HCT116 (cell line): ENCODE data around the gene DUSP6. TPM values are rescaled to one million over a fixed set of nuclear protein-coding genes. Genes with fewer than 3 reads are reported as not detected.

Experiments used
- ATAC-seq: fragments of 200-7000 bp; cut with Tn5 transposase; 2 replicates; pipeline ENCODE4 v1.9.1; 2020; ENCODE audit warnings: mild to moderate bottlenecking, moderate library complexity
- BruUV-seq: library from RNA; stranded (reverse); fragments of 400-500 nt; replicated peaks from 2 replicates; lab custom pipeline; 2021; lab: Mats Ljungman, UMichigan
- CTCF ChIA-PET: fragments of 300-600 bp; sonication (Branson Sonifier 250); formaldehyde crosslinking; loops from one replicate; lab custom pipeline; 2021; ENCODE audit warnings: antibody characterized with exemption; lab: Charles Lee
- POLR2A ChIA-PET: fragments of 300-600, 350-600 bp; sonication (Branson Sonifier 250); formaldehyde crosslinking; loops from one replicate; lab custom pipeline; 2021; ENCODE audit warnings: antibody characterized with exemption; lab: Charles Lee
- RAD21 ChIA-PET, 2 experiments: fragments of 300-600 bp; sonication (Branson Sonifier 250); formaldehyde crosslinking; loops; one replicate each; lab custom pipeline; 2023; ENCODE audit warnings: low total read pairs in 2 of 2; ENCODE audit not compliant: uncharacterized antibody in 2 of 2, unreplicated experiment in 2 of 2, low non-redundant PET in 1 of 2; lab: Charles Lee
- DNase-seq: peaks from one replicate; pipeline ENCODE4 v3.0.0-alpha.2; 2010; ENCODE audit warnings: low read depth, low spot score
- H2AFZ ChIP-seq: fragments of 200-600 bp; shearing (Covaris generic), sonication (generic); 2 replicates; pipeline ENCODE4 v1.6.1; 2017; ENCODE audit warnings: low read depth, mixed run types, mixed read lengths, antibody characterized with exemption, low read length; ENCODE audit not compliant: poor library complexity, severe bottlenecking
- H3K27ac ChIP-seq: 2 replicates; pipeline ENCODE4 v1.5.1; 2012; ENCODE audit warnings: low read depth, low read length
- H3K27me3 ChIP-seq: fragments of 200-600 bp; sonication (generic); 2 replicates; pipeline ENCODE4 v1.6.1; 2016; ENCODE audit warnings: mixed run types, low read length, mixed read lengths; ENCODE audit not compliant: insufficient read depth
- H3K36me3 ChIP-seq, 2 experiments: fragments of 200-500 bp in 1 of 2; fragments of 200-600 bp in 1 of 2; sonication (Bioruptor generic) in 1 of 2; sonication (generic) in 1 of 2; 2 replicates each; pipeline versions ENCODE4 v1.5.1 to v1.6.1; 2014 to 2016; ENCODE audit warnings: low read length in 2 of 2, inconsistent platforms in 1 of 2, mixed read lengths in 1 of 2, mixed run types in 1 of 2; ENCODE audit not compliant: insufficient read depth in 2 of 2, control insufficient read depth in 1 of 2
- H3K4me1 ChIP-seq, 2 experiments: fragments of 200-600 bp in 1 of 2; sonication (generic) in 1 of 2; 2 replicates each; pipeline versions ENCODE4 v1.5.1 to v1.6.1; 2012 to 2017; ENCODE audit warnings: low read length in 2 of 2, inconsistent platforms in 1 of 2, mild to moderate bottlenecking in 1 of 2, mixed read lengths in 1 of 2, mixed run types in 1 of 2, moderate library complexity in 1 of 2; ENCODE audit not compliant: insufficient read depth in 2 of 2, control insufficient read depth in 1 of 2
- H3K4me2 ChIP-seq: fragments of 200-600 bp; sonication (generic); 2 replicates; pipeline ENCODE4 v1.6.1; 2017; ENCODE audit warnings: mixed run types, low read length, mixed read lengths
- H3K4me3 ChIP-seq, 2 experiments: fragments of 200-600 bp in 1 of 2; sonication (generic) in 1 of 2; replicated peaks in 1 of 2; 2 replicates each; pipeline ENCODE4 v1.5.1; 2011 to 2016; ENCODE audit warnings: low read length in 2 of 2, control low read depth in 1 of 2, low read depth in 1 of 2, mild to moderate bottlenecking in 1 of 2, mixed read lengths in 1 of 2, mixed run types in 1 of 2
- H3K79me2 ChIP-seq: fragments of 200-600 bp; sonication (generic); 2 replicates; pipeline ENCODE4 v1.6.1; 2017; ENCODE audit warnings: mild to moderate bottlenecking, mixed run types, low read length, moderate library complexity, mixed read lengths; ENCODE audit not compliant: insufficient read depth
- H3K9ac ChIP-seq: fragments of 200-600 bp; sonication (generic); 2 replicates; pipeline ENCODE4 v1.6.1; 2016; ENCODE audit warnings: low read length, mixed read lengths
- H3K9me2 ChIP-seq: fragments of 200-600 bp; sonication (generic), shearing (Covaris generic); 2 replicates; pipeline ENCODE4 v1.6.1; 2017; ENCODE audit warnings: mixed run types, mild to moderate bottlenecking, moderate library complexity; ENCODE audit not compliant: insufficient read depth
- H3K9me3 ChIP-seq, 2 experiments: fragments of 200-500 bp in 1 of 2; fragments of 200-600 bp in 1 of 2; sonication (Bioruptor generic) in 1 of 2; sonication (generic) in 1 of 2; 2 replicates each; pipeline ENCODE4 v1.6.1; 2014 to 2017; ENCODE audit warnings: low read length in 2 of 2, mixed read lengths in 2 of 2, inconsistent platforms in 1 of 2, low read depth in 1 of 2, mild to moderate bottlenecking in 1 of 2, mixed run types in 1 of 2, moderate library complexity in 1 of 2; ENCODE audit not compliant: control insufficient read depth in 1 of 2, insufficient read depth in 1 of 2
- H4K20me1 ChIP-seq: fragments of 200-600 bp; sonication (generic), shearing (Covaris generic); 2 replicates; pipeline ENCODE4 v1.6.1; 2017; ENCODE audit warnings: mixed run types, mild to moderate bottlenecking, moderate library complexity; ENCODE audit not compliant: insufficient read depth
- ATF3 ChIP-seq: IDR thresholded peaks from 2 replicates; pipeline ENCODE4 v1.6.1; 2012
- CBX3 ChIP-seq: IDR thresholded peaks from 2 replicates; pipeline ENCODE4 v1.6.1; 2012; ENCODE audit warnings: low read depth
- CEBPB ChIP-seq: IDR thresholded peaks from 2 replicates; pipeline ENCODE4 v1.6.1; 2012; ENCODE audit warnings: low read depth
- EGR1 ChIP-seq: IDR thresholded peaks from 2 replicates; pipeline ENCODE4 v1.6.1; 2012; ENCODE audit warnings: low read depth
- ELF1 ChIP-seq: IDR thresholded peaks from 2 replicates; pipeline ENCODE4 v1.6.1; 2012; ENCODE audit warnings: low read depth, borderline replicate concordance
- EZH2phosphoT487 ChIP-seq: fragments of 200-600 bp; IDR thresholded peaks from 2 replicates; pipeline ENCODE4 v1.6.1; 2018; ENCODE audit warnings: antibody characterized with exemption, borderline replicate concordance
- FOSL1 ChIP-seq: IDR thresholded peaks from 2 replicates; pipeline ENCODE4 v1.6.1; 2012; ENCODE audit warnings: low read depth
- POLR2A ChIP-seq: IDR thresholded peaks from 2 replicates; pipeline ENCODE4 v1.7.0; 2011; ENCODE audit warnings: borderline replicate concordance; ENCODE audit not compliant: insufficient read depth, insufficient read length; ENCODE audit errors: extremely low read depth
- RAD21 ChIP-seq: IDR thresholded peaks from 2 replicates; pipeline ENCODE4 v1.6.1; 2012; ENCODE audit warnings: low read depth, mild to moderate bottlenecking
- SRF ChIP-seq: IDR thresholded peaks from 2 replicates; pipeline ENCODE4 v1.6.1; 2012; ENCODE audit warnings: low read depth
- YY1 ChIP-seq: IDR thresholded peaks from 2 replicates; pipeline ENCODE4 v1.6.1; 2011; ENCODE audit warnings: low read length, low read depth, moderate library complexity, mild to moderate bottlenecking; ENCODE audit not compliant: insufficient replicate concordance; ENCODE audit errors: extremely low read depth
- ZFX ChIP-seq: fragments of 450-650 bp; IDR thresholded peaks from 2 replicates; pipeline ENCODE4 v1.6.1; 2017
- ZNF274 ChIP-seq: fragments of 200-500 bp; sonication (Bioruptor generic); IDR thresholded peaks from 2 replicates; pipeline ENCODE4 v1.6.1; 2014; ENCODE audit warnings: mild to moderate bottlenecking, low read depth, low read length, inconsistent platforms
- intact Hi-C: fragments of 100-400 bp; cut with micrococcal nuclease; formaldehyde crosslinking; loops from 2 replicates; pipeline ENCODE4 v1.10.0; 2022
- total RNA-seq: library from RNA; stranded (reverse); gene quantifications from one replicate; pipeline ENCODE4 v1.2.1, GENCODE V29; 2021; ENCODE audit not compliant: unreplicated experiment
- TF ChIP-seq, protein P1 (sequence below): IDR thresholded peaks from 2 replicates; pipeline ENCODE4 v1.6.1; 2012
- TF ChIP-seq, protein P2 (sequence below), 3 experiments: fragments of 200-600 bp in 1 of 3; sonication (generic) in 1 of 3; IDR thresholded peaks in 2 of 3; conservative IDR thresholded peaks in 1 of 3; 2 replicates each; pipeline ENCODE4 v1.5.1; 2012 to 2017; ENCODE audit warnings: low read depth in 2 of 3, low read length in 2 of 3, antibody characterized with exemption in 1 of 3, borderline replicate concordance in 1 of 3, control low read depth in 1 of 3, mild to moderate bottlenecking in 1 of 3, mixed read lengths in 1 of 3, mixed run types in 1 of 3, moderate library complexity in 1 of 3; ENCODE audit not compliant: insufficient read depth in 1 of 3
- TF ChIP-seq, protein P3 (sequence below): IDR thresholded peaks from 2 replicates; pipeline ENCODE4 v1.6.1; 2011; ENCODE audit warnings: mild to moderate bottlenecking, low read length, moderate library complexity; ENCODE audit not compliant: insufficient replicate concordance; ENCODE audit errors: extremely low read depth

DUSP6 gene
- total RNA-seq, 1 experiment from 2014 or later, result 219 TPM

- H3K4me2 ChIP-seq, result no peak overlapping the region
- no peak overlapping the region for H2AFZ ChIP-seq
- H3K4me1 ChIP-seq, result peaks cover 23 to 26% of the 10 kb centered on the region in 2 experiments
- no TSS peak for BruUV-seq
- POLR2A ChIA-PET, result interaction anchor here (2.6 kb wide), 1 partner anchor 9 kb away, joined by 9 read pairs; no protein-coding TSS in a partner anchor
- H3K9ac ChIP-seq, result no peak overlapping the region
- TF ChIP-seq ZNF274, result no peak
- TF ChIP-seq ELF1, result no peak
- TF ChIP-seq, protein P1, sequence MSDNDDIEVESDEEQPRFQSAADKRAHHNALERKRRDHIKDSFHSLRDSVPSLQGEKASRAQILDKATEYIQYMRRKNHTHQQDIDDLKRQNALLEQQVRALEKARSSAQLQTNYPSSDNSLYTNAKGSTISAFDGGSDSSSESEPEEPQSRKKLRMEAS, result no peak
- TF ChIP-seq ATF3, result no peak
- TF ChIP-seq RAD21, result no peak
- no peak for TF ChIP-seq EZH2phosphoT487
- TF ChIP-seq, protein P2, sequence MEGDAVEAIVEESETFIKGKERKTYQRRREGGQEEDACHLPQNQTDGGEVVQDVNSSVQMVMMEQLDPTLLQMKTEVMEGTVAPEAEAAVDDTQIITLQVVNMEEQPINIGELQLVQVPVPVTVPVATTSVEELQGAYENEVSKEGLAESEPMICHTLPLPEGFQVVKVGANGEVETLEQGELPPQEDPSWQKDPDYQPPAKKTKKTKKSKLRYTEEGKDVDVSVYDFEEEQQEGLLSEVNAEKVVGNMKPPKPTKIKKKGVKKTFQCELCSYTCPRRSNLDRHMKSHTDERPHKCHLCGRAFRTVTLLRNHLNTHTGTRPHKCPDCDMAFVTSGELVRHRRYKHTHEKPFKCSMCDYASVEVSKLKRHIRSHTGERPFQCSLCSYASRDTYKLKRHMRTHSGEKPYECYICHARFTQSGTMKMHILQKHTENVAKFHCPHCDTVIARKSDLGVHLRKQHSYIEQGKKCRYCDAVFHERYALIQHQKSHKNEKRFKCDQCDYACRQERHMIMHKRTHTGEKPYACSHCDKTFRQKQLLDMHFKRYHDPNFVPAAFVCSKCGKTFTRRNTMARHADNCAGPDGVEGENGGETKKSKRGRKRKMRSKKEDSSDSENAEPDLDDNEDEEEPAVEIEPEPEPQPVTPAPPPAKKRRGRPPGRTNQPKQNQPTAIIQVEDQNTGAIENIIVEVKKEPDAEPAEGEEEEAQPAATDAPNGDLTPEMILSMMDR (IDR thresholded peaks at IDR 0.05 in 2 of 3, conservative IDR thresholded peaks at IDR 0.05 in 1 of 3; ENCODE audit: borderline replicate concordance in 1 of 3, insufficient read depth in 1 of 3, low read depth in 2 of 3, low read length in 2 of 3), result no peak
- no peak for TF ChIP-seq POLR2A
- TF ChIP-seq, protein P3, sequence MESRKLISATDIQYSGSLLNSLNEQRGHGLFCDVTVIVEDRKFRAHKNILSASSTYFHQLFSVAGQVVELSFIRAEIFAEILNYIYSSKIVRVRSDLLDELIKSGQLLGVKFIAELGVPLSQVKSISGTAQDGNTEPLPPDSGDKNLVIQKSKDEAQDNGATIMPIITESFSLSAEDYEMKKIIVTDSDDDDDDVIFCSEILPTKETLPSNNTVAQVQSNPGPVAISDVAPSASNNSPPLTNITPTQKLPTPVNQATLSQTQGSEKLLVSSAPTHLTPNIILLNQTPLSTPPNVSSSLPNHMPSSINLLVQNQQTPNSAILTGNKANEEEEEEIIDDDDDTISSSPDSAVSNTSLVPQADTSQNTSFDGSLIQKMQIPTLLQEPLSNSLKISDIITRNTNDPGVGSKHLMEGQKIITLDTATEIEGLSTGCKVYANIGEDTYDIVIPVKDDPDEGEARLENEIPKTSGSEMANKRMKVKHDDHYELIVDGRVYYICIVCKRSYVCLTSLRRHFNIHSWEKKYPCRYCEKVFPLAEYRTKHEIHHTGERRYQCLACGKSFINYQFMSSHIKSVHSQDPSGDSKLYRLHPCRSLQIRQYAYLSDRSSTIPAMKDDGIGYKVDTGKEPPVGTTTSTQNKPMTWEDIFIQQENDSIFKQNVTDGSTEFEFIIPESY, result no peak
- TF ChIP-seq CEBPB, result no peak
- TF ChIP-seq SRF, result no peak
- no peak for TF ChIP-seq EGR1
- no peak for TF ChIP-seq YY1
- no peak for TF ChIP-seq ZFX
- TF ChIP-seq FOSL1, result no peak
- no peak for TF ChIP-seq CBX3
- no peaks in the 10 kb centered on the region for H3K36me3 ChIP-seq
- CTCF ChIA-PET, result no interaction called here
- RAD21 ChIA-PET, result no interaction called here
- no peak overlapping the region for H3K4me3 ChIP-seq
- H4K20me1 ChIP-seq, result no peaks in the 10 kb centered on the region
- no peak for ATAC-seq
- intact Hi-C loops, result no loop called here
- H3K27me3 ChIP-seq, result no peaks in the 10 kb centered on the region
- peaks cover 17% of the 10 kb centered on the region for H3K79me2 ChIP-seq
- no peak for DNase-seq
- no peak overlapping the region for H3K27ac ChIP-seq
- H3K9me2 ChIP-seq, result no peaks in the 10 kb centered on the region
- no peaks in the 10 kb centered on the region for H3K9me3 ChIP-seq
These were observed 3.9 kb upstream of the DUSP6 start for GRCh38 chr12:89356069-89356665.
